Inflammatory macrophage (primary cell): ENCODE data around the gene RGPD6.
"Not testable (repeated sequence)": the region's sequence is repeated elsewhere in the genome, so short reads cannot be mapped to it uniquely, and the experiment has no call there.

ENCODE experiments used
- DNase-seq, 2 donors: peaks; one replicate each; pipeline ENCODE4 v3.0.0-alpha.2; 2020 to 2022
- total RNA-seq, 18 experiments: gene quantifications; one replicate each; lab custom pipeline; 2026; ENCODE audit warnings: mixed read lengths in 6 of 18, inconsistent platforms in 2 of 18; lab: John Stamatoyannopoulos, UW

RGPD6 gene
- total RNA-seq = 0 to 0.70 (median 0.06) reads per million in 18 experiments

DNA sequence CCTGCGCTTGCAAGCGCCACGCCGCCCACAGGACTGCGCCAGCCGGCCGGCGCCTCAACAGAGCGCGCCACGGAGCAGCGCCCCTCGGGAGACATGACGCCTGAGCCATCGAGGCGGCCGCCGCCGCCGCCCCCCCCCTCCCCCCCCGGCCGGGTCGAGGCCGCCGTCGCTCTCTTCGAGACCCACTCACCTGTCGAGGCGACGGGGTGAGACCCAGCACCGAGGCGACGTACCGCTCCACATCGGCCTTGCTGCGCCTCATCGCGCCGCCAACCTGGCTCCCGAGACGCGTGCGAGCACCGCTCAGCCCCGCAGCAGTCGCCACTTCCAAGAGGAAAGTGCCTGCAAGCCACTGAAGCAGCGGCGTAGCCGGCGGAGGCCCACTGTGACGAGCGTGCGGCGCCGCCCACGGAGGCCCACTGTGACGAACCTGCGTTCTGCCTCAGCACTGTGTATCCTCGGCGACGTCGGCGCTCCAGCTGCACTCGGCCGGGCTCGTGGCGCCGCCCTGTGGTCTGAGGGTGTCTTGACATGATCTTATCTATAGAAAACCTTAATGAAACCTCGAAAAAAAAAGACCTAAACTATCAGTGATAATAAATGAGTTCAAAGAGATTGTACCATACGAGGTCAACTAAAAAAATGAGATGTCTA, at the start of gene RGPD6:
Gene RGPD6, minus strand, starts transcription at position 460 of the 654 bp plus-strand sequence. Its CDS starts 198 bp downstream, at position 262.
- not testable (repeated sequence) for DNase-seq

DNA sequence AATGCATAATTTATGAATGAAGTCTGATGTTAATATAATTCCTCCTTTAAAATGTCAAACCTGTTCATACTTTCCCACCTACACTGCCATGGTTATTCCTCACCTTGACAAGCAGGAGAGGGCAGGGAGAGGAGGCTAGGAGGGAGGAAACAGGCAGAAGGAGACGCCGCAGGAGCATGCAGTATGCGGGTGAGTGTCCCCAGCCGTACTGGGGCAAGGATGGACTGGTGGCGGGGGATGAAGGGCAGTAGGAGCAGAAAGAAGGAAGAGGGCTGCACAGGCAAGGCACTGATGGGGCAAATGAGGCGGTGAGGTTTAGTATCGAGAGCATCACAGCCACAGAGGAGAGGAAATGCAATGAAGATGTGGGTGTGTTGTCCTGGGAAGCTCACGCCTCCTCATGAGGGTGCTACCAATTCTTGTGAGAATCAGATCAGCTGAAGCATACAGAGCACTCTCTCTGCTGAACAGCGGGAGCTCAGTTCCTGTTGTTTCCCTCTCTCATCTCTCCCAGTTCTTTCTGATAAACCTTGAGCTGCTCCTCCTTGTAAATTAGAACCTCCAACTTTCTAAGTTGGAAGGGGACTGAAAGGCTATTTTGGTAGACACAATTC, 42.4 kb upstream of the RGPD6 start:
- not testable (repeated sequence) for DNase-seq

DNA sequence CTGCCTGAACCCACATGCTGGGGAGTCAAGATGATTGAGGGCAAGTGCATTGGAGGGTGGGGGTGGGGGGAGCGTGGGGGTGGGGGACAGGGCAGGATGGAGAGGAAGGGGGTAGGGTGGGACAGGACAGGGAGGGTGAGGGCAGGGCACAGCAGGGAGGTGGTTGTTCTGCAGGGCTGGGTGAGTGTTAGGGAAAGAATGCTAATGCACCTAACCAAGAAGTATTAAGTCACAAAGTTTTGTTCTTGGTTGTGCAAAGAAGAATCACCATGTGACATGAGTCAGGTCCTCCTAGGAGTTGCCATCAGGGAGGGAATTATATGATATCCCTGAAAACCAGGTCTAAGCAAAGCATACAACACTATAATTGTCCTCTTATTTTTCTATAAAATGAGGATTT, 36.9 kb upstream of the RGPD6 start:
- DNase-seq = not testable (repeated sequence)

DNA sequence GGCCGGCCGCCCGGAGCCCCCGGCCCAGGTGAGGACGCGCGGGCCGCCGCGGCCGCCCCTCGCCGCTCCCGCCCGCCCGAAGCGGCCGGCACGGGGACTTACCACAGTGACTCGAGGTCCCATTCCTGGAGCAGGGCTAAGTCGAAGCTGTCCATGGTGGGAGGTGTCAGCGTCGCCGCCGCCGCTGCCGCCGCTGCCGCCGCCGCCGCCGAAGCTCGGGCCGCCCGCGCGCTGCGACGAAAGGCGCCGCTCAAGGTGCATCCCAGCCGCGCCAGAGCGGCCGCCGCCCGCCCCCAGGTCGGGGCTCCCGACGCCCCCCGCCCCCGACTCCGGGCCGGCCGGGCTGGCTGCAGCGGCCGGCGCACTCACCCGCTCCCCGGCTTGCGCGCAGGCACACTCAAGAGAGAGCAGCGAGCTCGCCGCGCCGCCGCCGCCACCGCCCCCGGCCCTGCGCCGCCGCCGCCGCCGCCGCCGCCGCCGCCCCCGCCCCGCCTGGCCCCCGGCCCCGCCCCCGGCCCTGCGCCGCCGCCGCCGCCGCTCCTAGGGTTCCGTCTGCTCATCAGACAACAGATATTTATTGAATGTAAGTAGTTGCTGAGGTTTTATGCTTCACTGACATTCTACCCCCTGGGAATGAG, 33.7 kb upstream of the RGPD6 start:
- DNase-seq = not testable (repeated sequence)

DNA sequence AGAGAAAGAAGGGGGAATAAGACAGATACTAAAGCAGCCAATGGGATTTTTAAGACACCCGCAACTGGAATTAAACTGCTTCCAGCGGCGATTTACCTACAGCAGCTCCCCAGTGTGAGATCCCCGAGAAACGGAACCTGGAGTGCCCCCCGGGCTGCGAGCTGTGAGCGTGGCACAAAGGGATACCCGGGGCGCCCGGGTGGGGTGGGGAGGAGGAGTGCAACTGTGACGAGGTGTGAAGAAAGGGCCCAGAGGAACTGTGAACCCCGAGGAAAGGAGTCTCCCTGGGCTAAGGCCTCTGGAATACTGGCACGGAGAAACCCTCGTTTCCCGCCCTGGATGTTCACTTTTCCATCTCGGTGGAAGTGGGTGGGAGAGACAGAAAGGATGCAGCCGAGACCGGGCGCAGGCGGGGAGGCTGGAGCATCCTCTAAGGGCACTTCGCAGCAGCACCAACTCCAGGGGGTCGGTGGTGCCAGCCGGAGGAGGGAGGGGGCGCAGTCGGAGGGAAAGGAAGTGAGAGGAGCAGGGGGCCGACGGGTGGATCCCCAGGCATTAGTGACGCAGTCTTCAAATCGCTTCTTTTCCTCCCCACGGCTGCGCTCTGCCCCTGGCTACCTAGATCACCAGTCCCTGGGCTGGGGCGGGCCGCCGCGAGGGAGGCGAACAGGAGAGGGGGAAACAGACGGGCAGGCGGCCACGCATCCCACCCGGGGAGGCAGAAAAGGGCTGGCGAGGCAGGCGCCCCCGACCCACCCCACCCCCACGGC, 33.0 kb upstream of the RGPD6 start:
- DNase-seq = not testable (repeated sequence)

DNA sequence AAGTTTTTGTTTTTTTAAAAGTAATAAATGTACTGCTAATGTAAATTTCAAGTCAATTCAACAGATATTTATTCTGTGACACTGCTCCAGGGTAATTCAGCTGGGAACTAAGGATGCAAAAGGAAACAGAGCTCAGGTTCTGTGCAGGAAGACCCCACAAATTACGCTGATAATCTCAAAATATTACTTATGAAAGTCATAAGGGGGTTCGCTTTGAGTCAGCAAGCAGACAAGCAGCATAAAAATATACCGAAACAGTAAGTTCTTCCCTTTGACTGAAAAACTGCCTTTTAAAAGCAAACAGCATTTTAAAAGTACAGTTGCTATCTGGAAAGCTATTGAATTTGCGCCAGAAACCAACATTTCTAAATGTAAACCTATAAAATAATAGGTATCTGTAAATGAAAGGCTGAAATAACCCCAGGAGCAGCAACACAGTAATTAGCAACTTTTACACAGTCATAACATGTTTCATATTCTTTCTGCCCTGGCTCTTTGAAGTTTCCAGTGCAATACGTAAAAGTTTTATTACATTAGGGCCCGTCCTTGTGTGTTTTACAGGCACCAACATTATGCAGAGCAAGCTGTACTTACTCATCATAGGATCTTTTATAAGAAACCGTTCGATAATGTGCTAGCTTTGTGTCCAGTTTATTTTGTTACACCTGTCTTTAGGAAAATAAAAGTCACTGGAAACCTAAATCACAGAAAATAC, 31.9 kb upstream of the RGPD6 start:
- DNase-seq = not testable (repeated sequence)

DNA sequence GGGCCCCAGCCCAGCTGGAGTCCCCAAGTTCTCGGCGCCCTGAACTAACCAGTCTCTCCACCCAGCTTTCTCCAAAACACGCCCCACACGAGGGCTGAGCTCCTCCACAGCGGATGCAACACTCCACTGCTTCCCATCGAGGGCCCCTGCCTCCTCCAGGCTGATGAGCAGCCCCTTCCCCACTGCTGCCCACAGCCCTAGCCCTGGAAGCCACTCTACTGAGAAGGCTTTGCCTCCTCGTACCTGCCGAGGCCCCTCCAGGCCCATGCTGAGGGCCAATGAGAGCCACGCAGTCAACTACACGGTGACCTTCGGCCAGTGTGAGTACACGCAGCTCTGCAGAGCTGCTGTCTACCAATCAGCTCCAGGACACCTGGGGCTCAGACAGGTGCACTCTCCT, 28.0 kb upstream of the RGPD6 start:
- DNase-seq = not testable (repeated sequence)

DNA sequence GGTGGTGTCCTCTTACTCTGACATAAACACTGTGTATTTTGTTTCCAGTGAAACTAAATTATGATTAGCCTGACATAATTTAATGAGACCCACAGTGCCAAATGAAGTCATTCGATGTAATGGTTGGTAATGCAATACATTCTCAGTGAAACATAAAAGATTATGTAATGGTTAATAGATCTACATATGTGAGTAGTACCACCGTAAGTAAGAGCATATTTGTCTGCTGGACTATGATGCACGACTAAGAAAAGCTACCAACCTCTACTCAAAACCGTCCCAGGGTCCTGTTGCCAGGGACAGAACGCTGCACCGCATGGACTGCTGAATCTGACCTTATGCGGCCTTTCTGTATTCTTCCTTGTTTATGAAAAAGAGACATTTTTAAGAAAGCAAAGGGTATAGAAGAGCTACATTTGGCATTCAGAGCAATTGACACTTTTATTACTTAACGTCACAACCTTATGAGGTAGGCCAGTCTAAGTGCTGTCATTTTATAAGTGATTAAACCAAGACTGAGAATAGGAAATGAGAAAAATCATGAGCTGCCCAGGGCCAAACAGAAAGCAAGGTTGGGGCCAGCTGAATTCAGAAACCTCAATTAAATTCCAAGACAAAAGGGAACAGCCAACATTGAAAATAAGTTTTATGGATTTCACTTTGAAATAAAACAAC, 27.0 kb upstream of the RGPD6 start:
- not testable (repeated sequence) for DNase-seq

DNA sequence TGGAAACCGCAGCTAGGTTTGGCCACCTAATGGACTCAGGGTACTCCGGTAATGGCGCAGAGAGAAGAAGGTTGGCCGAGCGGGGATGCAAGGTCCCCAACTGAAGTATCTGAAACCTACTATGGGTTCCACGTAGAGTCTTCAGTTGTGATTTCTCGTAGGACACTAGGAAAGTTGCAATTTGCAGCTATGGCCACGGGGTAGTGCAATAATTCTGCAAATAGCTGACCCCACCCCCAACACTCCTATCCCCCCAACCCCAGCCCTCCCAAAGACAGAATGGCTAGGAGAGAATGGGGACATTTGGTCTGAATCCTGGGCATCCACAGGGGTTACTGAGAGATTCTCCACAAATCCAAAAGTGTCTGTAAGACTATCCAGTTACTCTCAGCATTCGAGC, 25.1 kb upstream of the RGPD6 start:
- DNase-seq = not testable (repeated sequence)

DNA sequence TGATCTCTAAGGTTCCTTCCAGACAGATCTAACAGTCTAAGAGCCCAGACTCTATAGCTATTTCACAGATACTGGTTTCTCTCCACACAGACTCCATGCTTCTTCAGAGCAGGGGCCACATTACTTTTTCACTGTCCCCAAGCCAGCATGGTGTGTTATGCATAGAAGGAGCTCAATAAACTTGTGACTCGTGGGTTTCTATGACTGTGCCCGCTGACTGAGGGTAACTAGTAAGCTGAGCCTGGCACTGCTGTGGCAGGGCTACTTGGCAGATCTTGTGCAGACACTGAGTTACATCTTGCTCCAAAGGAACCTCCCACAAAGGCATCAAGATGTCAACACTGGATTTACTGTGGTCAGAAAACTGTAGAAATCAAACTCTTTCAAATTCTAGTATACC, 15.0 kb upstream of the RGPD6 start:
- DNase-seq = not testable (repeated sequence)

DNA sequence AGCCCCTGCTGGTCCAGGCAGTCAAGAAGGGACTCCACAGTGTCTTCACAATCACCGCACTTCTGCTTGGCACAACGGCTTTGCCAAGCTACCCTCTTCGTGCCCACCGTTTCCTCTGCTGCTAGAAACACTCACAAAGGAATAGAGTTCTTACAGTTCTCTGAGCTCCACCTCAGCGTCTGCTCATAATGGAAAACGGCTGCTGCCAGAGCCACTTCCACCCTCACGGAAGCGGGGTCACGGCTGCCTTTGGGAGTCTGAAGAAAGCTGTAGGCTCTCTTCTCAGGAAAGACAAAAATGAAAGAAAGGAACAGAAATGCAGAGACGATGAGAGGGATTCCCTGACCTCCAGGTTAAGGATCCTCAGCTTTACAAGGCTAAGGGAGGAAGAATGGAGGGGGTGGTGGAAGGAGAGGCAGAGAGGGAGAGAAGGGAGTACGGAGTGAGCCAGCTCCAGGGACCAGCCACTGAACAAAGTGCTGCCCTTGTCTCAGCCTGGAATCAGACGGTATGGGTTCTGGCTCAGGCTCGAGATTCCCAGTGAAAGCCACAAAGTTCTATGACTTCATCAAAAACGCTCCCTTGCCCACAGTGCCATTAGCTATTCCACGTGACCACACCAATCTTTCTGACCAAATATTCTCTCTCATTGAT, 12.8 kb upstream of the RGPD6 start:
- DNase-seq = not testable (repeated sequence)

DNA sequence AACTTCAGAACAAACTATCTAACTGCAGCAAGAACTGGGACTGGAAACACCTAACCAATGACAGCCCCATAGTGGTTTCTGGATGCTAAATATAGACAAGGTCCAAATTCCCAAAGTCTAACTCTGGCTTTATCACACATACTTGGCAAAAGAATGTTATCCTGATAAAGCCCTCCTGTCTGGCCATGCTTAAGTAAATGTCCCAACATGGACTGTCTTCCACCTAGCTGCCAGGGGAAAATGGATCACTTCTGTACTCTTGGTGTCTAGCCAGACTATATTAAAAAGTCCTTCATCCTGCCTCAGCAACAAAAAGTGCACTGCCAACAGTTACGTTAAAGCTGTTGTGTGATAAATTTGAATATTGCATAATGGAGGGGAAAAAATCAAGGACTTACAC, 11.5 kb upstream of the RGPD6 start:
- DNase-seq = not testable (repeated sequence)

DNA sequence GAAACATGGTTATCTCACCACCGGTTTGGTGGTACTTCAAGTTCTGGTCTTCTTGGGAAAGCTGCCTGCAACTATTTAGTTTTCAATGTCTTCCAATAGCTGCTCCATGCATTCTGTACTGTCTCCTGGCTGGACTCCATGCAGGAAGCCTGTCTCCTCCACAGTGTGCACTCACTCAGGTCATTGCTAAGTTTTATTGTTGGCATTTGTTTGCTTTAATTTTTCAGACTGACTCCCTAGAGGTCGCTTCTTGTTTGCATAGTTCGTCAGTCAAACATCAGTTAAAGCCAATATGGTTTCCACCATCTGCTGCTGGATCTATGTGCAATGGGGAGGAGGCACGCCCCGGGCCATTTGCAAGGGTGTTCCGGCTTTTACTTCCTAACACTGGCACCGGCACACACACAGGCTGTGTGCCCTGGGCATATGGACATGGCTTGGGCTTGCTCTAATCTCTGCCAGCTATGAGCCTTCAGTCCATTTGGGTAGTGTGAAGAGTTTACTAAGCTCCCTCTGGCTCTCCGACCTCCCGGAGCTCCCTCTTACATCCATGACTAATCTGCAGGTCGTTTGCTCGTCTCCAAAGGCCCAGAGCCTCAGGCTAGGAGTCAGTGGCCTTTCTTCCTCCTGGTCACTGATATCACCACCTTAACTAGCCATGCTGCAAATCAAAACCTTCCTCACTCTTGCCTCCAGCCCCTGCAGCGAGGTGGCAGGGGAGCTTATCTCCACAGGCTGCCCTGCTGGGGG, 2.4 kb upstream of the RGPD6 start:
- not testable (repeated sequence) for DNase-seq

DNA sequence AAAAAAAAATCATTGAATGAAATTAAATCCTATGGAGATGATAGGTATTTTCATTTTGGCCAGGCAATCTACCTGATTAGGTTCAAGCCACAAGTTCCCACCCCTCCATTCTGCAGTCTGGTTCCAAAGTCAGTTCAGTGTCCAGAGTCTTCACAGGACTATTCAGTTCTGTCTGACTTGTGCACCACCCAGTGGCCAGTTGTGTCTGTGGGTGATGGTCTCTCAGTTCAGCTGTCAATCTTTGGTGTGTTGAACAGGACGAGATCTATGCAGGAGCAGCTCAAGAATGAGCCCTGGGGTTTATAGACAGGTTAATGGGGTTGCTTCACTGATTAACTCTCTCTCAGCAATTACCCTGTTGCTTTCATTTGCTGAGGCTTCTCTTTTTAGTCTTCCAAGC, 1.4 kb upstream of the RGPD6 start:
- not testable (repeated sequence) for DNase-seq

DNA sequence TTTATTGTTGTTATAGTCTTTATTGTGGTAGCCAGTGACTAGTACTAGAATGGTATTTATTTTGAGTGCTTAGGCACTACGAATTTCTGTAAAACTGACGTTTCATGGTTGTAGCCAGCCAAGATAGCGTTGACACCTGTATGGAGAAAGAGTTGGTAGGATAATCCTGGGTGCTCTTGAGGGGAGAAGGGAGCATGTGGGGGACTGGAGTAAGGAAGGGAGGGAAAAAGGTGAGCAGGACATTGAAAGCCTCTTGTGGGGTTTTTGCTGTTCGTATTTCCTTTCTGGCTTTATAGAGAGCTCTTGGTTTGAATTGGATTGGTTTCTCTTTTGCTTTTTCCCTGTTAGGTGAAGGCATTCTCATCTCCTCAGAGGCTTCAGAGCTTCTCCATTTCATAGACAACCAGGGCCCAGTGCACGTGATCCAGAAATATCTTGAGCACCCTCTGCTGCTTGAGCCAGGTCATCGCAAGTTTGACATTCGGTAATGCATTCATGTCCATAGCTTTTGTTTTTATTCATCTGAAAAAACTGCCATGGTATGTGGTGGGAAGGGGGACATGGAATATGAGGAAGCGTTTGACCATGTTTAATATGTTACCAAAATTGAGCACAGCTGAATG, 77.2 kb downstream of the RGPD6 start:
- DNase-seq = not testable (repeated sequence)

DNA sequence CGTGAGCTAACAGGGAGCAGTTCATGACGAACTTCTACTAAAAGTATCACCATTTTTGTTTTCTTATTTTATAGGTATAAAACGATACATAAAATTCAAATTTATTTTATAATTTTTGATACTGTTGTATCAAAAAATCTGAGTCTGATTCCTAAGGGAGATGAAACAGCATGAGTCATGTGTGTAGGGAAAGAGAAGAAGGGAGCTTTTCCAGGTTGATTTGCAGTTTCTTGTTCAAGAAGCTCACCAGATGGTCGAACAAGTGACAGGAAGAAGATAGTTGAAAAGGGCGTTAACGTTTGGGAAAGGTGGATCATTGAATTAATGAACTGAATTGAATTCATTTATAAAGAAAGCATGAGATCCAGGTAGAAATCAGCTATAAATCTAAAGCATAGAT, 81.0 kb downstream of the RGPD6 start:
- DNase-seq = not testable (repeated sequence)

DNA sequence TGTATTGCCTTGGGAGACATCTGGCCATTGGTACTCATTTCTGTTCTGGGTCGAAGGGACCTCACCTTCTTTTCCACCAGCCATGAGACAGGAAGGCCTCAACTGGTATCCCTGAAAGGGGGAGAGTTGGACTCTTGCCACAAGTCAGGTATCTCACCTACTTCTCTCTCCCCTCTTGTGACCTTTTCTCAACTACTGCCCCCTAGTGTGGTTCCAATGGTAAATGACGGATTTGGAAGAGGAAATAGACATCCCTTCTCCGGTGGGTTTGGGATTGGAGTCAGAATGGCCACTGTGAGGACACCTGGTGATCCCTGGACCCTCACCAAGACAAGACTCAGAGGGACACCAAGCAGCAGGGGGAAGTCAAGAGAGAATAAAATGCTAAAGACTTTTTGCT, 82.5 kb downstream of the RGPD6 start:
- not testable (repeated sequence) for DNase-seq

DNA sequence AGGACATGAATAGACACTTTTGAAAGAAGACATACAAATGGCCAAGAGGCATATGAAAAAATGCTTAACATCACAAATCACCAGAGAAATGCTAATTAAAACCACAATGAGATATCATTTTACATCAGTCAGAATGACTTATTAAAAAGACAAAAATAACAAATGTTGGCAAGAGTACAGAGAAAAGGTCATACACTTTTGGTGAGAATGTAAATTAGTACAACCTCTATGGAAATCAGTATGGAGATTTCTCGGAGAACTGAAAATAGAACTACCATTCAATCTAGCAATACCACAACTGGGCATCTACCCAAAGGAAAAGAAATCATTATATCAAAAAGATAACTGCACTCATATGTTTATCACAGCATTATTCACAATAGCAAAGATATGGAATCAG, 88.0 kb downstream of the RGPD6 start:
- not testable (repeated sequence) for DNase-seq

DNA sequence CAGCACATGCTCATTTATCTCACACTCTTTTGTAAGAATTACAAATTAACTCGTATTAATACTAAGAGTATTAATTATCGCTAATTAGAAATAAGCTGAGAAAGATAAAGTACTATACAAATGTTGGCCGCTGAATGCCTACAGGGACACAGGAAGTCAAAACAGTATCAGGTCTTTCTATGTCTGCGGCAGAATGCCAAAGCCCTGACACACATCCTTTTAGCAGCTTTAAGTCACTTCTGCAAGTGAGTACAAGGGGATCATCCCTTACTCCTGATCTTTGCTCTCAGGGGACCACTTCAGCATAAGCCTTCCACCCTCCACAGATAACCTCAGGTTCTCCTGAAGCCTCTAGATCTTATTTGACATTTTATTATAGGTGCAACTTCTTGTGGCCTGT, 94.3 kb downstream of the RGPD6 start:
- DNase-seq = not testable (repeated sequence)

DNA sequence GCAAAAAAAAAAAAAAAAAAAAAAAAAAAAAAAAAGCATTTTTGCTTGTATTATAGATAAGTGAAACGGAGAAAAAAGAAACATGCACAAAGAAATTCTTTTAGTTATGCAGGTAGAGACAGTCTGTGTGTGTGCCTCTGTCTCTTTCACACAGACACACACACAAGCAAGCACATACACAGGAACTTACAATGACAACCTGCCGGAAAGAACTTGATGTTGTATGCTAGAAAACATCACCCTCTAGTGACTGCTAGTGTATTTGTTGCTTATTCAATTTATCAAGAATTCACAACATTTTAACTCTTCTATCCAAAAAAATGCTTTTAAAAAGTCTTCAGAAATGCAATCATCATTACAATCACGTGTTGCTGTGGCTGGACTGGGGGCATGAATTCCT, 95.8 kb downstream of the RGPD6 start:
- not testable (repeated sequence) for DNase-seq
